Astrocyte of the cerebellum (primary cell): ENCODE results near the gene TRPT1.

Source experiments
- DNase-seq: peaks from one replicate; pipeline ENCODE4 v3.0.0-alpha.2; 2011; ENCODE audit warnings: low read depth
- H3K4me3 ChIP-seq: 2 replicates; pipeline ENCODE4 v1.5.1; 2011; ENCODE audit warnings: mild to moderate bottlenecking, low read depth, low read length, moderate library complexity
- CTCF ChIP-seq: IDR thresholded peaks from 2 replicates; pipeline ENCODE4 v1.5.1; 2012; ENCODE audit warnings: low read length, low read depth, moderate library complexity, mild to moderate bottlenecking; ENCODE audit errors: missing control alignments
- in situ Hi-C: cut with HindIII; loops from 2 replicates; pipeline ENCODE4 v1.10.0; 2017; ENCODE audit warnings: low sequenced_read_pairs

The TRPT1 gene

GRCh38 chr11:64219354-64219684 is 6.7 kb downstream of the TRPT1 start:
- H3K4me3 ChIP-seq = no peak overlapping the region
- in situ Hi-C loops = loop anchor here (25.0 kb wide), 1 partner anchor 418 kb away; no protein-coding TSS in a partner anchor

GRCh38 chr11:64218628-64219353 is 7.2 kb downstream of the TRPT1 start:
- in situ Hi-C loops = loop anchor here (25.0 kb wide), 1 partner anchor 419 kb away; no protein-coding TSS in a partner anchor
- no peak for TF ChIP-seq CTCF
- DNase-seq = no peak
- H3K4me3 ChIP-seq = no peak overlapping the region

More at GRCh38 chr11:64219354-64219684, 6.7 kb downstream of the TRPT1 start:
- no peak for DNase-seq
- TF ChIP-seq CTCF = no peak

GRCh38 chr11:64216879-64217278 is 9.1 kb downstream of the TRPT1 start:
- DNase-seq = no peak
- in situ Hi-C loops = loop anchor here (25.0 kb wide), 1 partner anchor 420 kb away; no protein-coding TSS in a partner anchor
- no peak overlapping the region for H3K4me3 ChIP-seq
- no peak for TF ChIP-seq CTCF

- TF ChIP-seq CTCF = no peak
- no peak for DNase-seq
- in situ Hi-C loops = loop anchor here (25.0 kb wide), 1 partner anchor 426 kb away; no protein-coding TSS in a partner anchor
- no peak overlapping the region for H3K4me3 ChIP-seq
Measured at GRCh38 chr11:64211181-64211872, 14.7 kb downstream of the TRPT1 start.

GRCh38 chr11:64210301-64211020 is 15.5 kb downstream of the TRPT1 start:
- no peak for DNase-seq
- in situ Hi-C loops = loop anchor here (25.0 kb wide), 1 partner anchor 427 kb away; no protein-coding TSS in a partner anchor
- no peak overlapping the region for H3K4me3 ChIP-seq
- TF ChIP-seq CTCF = no peak

GRCh38 chr11:64209563-64209843 is 16.5 kb downstream of the TRPT1 start:
- H3K4me3 ChIP-seq = no peak overlapping the region
- in situ Hi-C loops = loop anchor here (10.0 to 25.0 kb wide), 2 partner anchors 65 to 428 kb away; no protein-coding TSS in a partner anchor

More at GRCh38 chr11:64209563-64209843, 16.5 kb downstream of the TRPT1 start:
- DNase-seq = no peak
- TF ChIP-seq CTCF = no peak
